ENCODE results near the gene L2HGDH.
"Not testable (repeated sequence)": the region's sequence is repeated elsewhere in the genome, so short reads cannot be mapped to it uniquely, and the experiment has no call there.

Gene L2HGDH

DNA sequence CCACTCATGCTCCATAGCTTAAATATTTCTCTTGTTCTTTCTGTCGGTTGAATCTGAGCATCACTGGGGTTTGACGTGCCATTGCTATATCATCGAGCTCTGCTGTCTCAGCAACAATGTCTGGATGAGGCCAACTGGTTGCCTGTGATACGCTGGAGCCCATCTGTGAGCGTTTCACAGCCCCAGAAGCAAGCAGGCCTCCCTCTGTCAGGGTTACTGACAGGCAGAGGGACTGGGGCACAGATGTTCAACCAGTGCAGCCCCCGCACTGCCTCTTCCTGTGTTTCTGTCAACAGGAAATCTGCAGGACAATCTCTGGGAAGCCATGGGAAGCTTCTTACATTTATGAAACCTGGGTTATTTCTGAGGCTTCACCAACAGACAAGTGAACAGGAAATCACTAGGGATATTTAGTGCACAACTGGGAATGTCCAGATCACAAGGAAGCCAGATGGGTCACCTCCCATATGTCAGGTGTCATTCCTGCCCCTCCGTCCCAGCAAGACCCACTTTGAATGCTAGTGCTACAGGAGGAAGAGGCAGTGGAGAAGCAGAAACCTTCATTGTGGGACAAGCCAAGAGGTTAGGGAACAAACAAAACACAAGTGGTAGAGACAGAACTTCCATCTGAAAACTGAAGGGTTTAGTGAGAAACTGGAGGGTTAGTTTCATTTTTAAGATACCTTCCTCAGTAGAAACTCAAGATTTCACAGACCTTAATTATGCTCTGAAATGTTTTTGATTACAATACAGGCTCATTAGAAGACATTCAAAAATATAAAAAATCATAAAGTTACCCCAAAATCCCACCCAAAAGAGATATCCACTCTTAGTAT is 24.2 kb upstream of the L2HGDH start:
- Histone ChIP-seq H3K9me3 (ENCODE audit: control insufficient read depth, low read depth, low read length) (no peaks in the 10 kb centered on the region), H3K9ac (ENCODE audit: low read length) (peak overlapping the region; percentile 44), H3K27me3 (ENCODE audit: control insufficient read depth, insufficient read depth, low read length) (no peaks in the 10 kb centered on the region), H3K4me1 (ENCODE audit: control insufficient read depth, low read depth, low read length) (peaks cover 17% of the 10 kb centered on the region), H3K4me3 (ENCODE audit: low read length) (no peak overlapping the region), H3K27ac (ENCODE audit: low read length) (peak overlapping the region; percentile 90), H3K36me3 (ENCODE audit: control insufficient read depth, low read depth, low read length) (no peaks in the 10 kb centered on the region)

DNA sequence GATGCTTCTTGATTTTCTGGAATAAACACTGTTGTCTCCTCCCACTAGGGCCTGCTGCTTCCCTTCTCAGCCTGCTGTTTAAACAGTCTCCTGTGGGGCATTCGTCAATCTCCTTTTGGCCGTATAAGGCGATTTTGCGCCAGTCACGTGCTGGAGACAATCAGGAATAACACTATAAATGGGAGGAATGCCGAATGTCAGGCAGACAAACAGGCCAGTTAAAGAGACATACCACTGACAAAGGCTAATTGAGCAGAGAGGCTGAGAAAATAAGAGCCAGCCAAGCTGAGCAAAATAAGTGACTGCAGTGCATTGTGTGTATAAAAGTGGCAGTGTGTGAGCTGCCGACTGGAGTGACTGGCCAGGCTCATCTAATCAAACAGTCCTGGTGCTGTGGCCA is 23.4 kb upstream of the L2HGDH start:
- Histone ChIP-seq H3K4me1 (ENCODE audit: control insufficient read depth, low read depth, low read length) (peaks cover 17% of the 10 kb centered on the region), H3K27me3 (ENCODE audit: control insufficient read depth, insufficient read depth, low read length) (no peaks in the 10 kb centered on the region), H3K27ac (ENCODE audit: low read length) (peak overlapping the region; percentile 90), H3K4me3 (ENCODE audit: low read length) (peak overlapping the region; percentile 12), H3K36me3 (ENCODE audit: control insufficient read depth, low read depth, low read length) (no peaks in the 10 kb centered on the region), H3K9me3 (ENCODE audit: control insufficient read depth, low read depth, low read length) (no peaks in the 10 kb centered on the region), H3K9ac (ENCODE audit: low read length) (peak overlapping the region; percentile 44)

DNA sequence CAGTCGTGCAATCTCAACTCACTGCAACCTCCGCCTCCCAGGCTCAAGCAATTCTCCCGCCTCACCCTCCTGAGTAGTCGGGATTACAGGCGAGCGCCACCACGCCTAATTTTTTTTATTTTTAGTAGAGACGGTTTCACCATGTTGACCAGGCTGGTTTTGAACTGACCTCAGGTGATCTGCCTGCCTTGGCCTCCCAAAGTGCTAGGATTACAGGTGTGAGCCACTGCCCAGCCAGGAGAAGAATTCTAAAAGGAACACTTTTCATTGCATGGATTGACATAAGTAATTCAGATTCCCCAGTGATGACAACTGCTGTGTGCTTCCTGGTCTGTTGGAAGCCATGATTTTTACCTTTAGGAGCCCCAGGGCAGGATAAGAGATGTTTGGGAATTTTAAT is 22.2 kb upstream of the L2HGDH start:
- no peak overlapping the region for H3K4me3 ChIP-seq (ENCODE audit: low read length)
- H3K36me3 ChIP-seq (ENCODE audit: control insufficient read depth, low read depth, low read length), result no peaks in the 10 kb centered on the region
- peak overlapping the region; percentile 39 for H3K27ac ChIP-seq (ENCODE audit: low read length)
- H3K4me1 ChIP-seq (ENCODE audit: control insufficient read depth, low read depth, low read length), result peaks cover 17% of the 10 kb centered on the region
- no peaks in the 10 kb centered on the region for H3K27me3 ChIP-seq (ENCODE audit: control insufficient read depth, insufficient read depth, low read length)
- H3K9me3 ChIP-seq (ENCODE audit: control insufficient read depth, low read depth, low read length), result no peaks in the 10 kb centered on the region
- H3K9ac ChIP-seq (ENCODE audit: low read length), result no peak overlapping the region

DNA sequence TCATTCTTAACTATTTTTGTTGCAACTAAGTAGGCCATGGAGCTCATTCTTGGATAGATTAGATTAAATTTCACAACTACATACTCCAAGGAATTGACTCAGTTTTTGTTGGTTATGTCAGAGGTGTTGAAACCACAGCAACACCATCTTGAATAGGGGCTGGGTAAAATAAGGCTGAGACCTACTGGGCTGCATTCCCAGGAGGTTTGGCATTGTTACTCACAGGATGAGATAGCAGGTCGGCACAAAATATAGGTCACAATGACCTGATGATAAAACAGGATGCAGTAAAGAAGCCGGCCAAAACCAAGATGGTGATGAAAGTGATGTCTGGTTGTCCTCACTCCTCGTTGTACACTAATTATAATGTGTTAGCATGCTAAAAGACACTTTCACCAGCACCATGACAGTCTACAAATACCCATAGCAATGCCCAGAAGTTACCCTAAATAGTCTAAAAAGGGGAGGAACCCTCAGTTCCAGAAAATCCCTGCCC is 21.0 kb upstream of the L2HGDH start:
- Histone ChIP-seq H3K4me1 (ENCODE audit: control insufficient read depth, low read depth, low read length) (peaks cover 17% of the 10 kb centered on the region), H3K9ac (ENCODE audit: low read length) (no peak overlapping the region), H3K36me3 (ENCODE audit: control insufficient read depth, low read depth, low read length) (no peaks in the 10 kb centered on the region), H3K27me3 (ENCODE audit: control insufficient read depth, insufficient read depth, low read length) (no peaks in the 10 kb centered on the region), H3K4me3 (ENCODE audit: low read length) (no peak overlapping the region), H3K27ac (ENCODE audit: low read length) (no peak overlapping the region), H3K9me3 (ENCODE audit: control insufficient read depth, low read depth, low read length) (no peaks in the 10 kb centered on the region)

DNA sequence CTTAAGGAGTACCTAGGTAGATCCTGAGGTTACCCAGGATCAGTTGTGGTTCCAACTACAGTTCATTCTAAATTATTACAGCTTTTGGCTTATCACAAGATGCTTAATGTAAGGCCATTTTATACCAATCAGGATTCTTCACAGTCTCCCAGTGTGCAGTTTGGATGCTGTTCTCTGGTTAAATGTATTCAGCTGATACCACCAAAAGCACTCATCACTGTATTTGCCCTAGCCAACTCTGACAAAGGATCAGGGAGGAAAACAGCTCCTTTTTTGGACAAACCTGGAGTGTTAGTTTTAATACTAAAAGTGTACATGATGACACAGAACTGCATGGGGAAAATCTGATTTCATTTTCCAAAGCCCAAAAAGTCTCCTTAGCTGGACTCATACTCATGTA is 19.6 kb upstream of the L2HGDH start:
- H3K4me1 ChIP-seq (ENCODE audit: control insufficient read depth, low read depth, low read length), result peaks cover 17% of the 10 kb centered on the region
- H3K9ac ChIP-seq (ENCODE audit: low read length), result no peak overlapping the region
- H3K36me3 ChIP-seq (ENCODE audit: control insufficient read depth, low read depth, low read length), result peaks cover 1% of the 10 kb centered on the region
- no peaks in the 10 kb centered on the region for H3K27me3 ChIP-seq (ENCODE audit: control insufficient read depth, insufficient read depth, low read length)
- no peaks in the 10 kb centered on the region for H3K9me3 ChIP-seq (ENCODE audit: control insufficient read depth, low read depth, low read length)
- no peak overlapping the region for H3K27ac ChIP-seq (ENCODE audit: low read length)
- H3K4me3 ChIP-seq (ENCODE audit: low read length), result no peak overlapping the region

DNA sequence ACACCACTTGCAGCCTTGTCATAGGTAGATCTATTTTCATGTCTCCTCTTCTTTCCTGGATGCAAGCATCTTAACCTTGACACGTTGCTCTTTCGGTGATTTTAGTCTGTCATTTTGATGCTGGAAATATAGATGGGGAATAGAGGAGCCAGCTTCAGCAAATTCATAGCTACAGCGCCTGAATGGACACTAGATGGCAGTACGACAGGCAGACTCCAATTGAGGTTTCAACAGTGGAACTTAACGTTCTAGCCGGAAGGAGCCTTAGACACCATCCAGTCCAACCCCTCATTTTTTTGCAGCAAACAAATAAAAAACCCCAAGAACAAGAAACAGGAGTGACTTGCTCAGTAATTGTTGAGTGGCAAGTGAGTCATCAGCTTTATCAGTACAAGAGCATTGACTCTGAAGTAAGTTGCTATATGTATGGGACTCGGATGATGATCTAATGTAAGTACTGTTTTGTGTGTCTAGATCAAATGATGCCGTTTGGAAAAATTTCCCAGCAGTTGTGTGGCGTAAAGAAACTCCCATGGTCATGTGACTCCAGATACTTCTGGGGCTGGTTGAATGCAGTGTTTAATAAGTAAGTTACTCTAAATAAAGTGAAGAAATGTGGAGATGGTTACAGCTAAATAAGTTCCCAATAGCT is 9.1 kb upstream of the L2HGDH start:
- H3K4me1 ChIP-seq (ENCODE audit: control insufficient read depth, low read depth, low read length), result no peaks in the 10 kb centered on the region
- H3K27ac ChIP-seq (ENCODE audit: low read length), result no peak overlapping the region
- H3K36me3 ChIP-seq (ENCODE audit: control insufficient read depth, low read depth, low read length), result peaks cover 11% of the 10 kb centered on the region
- H3K4me3 ChIP-seq (ENCODE audit: low read length), result no peak overlapping the region
- H3K9me3 ChIP-seq (ENCODE audit: control insufficient read depth, low read depth, low read length), result no peaks in the 10 kb centered on the region
- H3K27me3 ChIP-seq (ENCODE audit: control insufficient read depth, insufficient read depth, low read length), result no peaks in the 10 kb centered on the region
- no peak overlapping the region for H3K9ac ChIP-seq (ENCODE audit: low read length)

DNA sequence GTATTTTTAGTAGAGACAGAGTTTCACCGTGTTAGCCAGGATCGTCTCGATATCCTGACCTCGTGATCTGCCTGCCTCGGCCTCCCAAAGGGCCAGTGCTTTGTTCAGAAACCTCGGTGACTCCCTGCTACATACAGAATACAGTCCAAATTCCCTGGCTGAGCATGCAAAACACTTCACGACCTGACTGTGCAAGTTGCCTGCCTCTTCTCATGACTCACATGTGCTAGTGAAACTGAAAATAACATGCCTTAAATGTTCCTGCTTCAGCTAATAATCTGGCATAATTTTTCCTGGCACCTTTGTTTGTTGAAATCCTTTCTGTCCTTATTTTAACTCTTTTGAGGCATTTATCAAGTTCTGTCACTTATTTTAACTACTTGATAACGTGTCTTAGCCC is 8.3 kb upstream of the L2HGDH start:
- no peaks in the 10 kb centered on the region for H3K27me3 ChIP-seq (ENCODE audit: control insufficient read depth, insufficient read depth, low read length)
- no peak overlapping the region for H3K4me3 ChIP-seq (ENCODE audit: low read length)
- no peak overlapping the region for H3K27ac ChIP-seq (ENCODE audit: low read length)
- no peaks in the 10 kb centered on the region for H3K9me3 ChIP-seq (ENCODE audit: control insufficient read depth, low read depth, low read length)
- H3K36me3 ChIP-seq (ENCODE audit: control insufficient read depth, low read depth, low read length), result peaks cover 8% of the 10 kb centered on the region
- no peak overlapping the region for H3K9ac ChIP-seq (ENCODE audit: low read length)
- H3K4me1 ChIP-seq (ENCODE audit: control insufficient read depth, low read depth, low read length), result no peaks in the 10 kb centered on the region

DNA sequence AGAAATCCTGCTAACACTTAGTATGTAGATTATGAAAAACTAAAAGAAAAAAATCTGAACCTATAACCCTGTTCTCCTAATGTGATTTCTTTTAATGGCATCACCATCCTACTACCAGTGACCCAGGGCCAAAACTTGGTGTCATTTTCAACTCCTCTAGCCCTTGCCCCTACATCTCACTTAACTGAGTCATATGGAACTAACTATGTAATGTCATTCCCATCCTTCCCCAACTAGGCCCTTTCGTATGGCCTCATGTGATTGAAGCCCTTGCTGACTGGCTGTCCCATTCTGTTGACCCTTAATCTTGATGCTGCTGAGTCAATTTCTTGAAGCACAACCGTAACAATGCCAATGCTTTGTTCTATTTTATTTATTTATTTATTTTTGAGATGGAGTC is 7.7 kb upstream of the L2HGDH start:
- Histone ChIP-seq H3K27ac (ENCODE audit: low read length) (no peak overlapping the region), H3K4me1 (ENCODE audit: control insufficient read depth, low read depth, low read length) (no peaks in the 10 kb centered on the region), H3K4me3 (ENCODE audit: low read length) (no peak overlapping the region), H3K9ac (ENCODE audit: low read length) (no peak overlapping the region), H3K27me3 (ENCODE audit: control insufficient read depth, insufficient read depth, low read length) (no peaks in the 10 kb centered on the region), H3K36me3 (ENCODE audit: control insufficient read depth, low read depth, low read length) (peaks cover 8% of the 10 kb centered on the region), H3K9me3 (ENCODE audit: control insufficient read depth, low read depth, low read length) (no peaks in the 10 kb centered on the region)

DNA sequence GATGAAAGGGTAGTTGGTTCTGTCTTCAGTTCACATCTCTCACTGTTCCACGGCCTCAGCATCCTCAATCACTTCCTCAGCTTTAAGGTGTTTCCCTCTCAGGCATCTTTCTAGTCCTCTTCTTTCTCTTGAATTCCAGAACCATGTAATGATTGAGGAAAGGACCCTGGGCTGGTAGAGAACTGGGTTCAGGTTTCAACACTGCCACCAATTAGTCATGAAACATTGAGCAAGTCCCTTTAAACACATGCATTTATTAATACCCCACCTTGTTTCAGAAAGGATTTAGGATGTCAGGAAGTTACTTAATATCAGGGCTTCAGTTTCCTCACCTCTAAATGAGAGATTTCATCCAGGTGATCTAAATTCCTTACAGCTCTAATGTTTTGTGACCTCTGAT is 7.3 kb upstream of the L2HGDH start:
- H3K4me3 ChIP-seq (ENCODE audit: low read length), result no peak overlapping the region
- no peaks in the 10 kb centered on the region for H3K27me3 ChIP-seq (ENCODE audit: control insufficient read depth, insufficient read depth, low read length)
- H3K27ac ChIP-seq (ENCODE audit: low read length), result no peak overlapping the region
- H3K4me1 ChIP-seq (ENCODE audit: control insufficient read depth, low read depth, low read length), result no peaks in the 10 kb centered on the region
- H3K9me3 ChIP-seq (ENCODE audit: control insufficient read depth, low read depth, low read length), result no peaks in the 10 kb centered on the region
- H3K36me3 ChIP-seq (ENCODE audit: control insufficient read depth, low read depth, low read length), result peaks cover 4% of the 10 kb centered on the region
- H3K9ac ChIP-seq (ENCODE audit: low read length), result no peak overlapping the region

DNA sequence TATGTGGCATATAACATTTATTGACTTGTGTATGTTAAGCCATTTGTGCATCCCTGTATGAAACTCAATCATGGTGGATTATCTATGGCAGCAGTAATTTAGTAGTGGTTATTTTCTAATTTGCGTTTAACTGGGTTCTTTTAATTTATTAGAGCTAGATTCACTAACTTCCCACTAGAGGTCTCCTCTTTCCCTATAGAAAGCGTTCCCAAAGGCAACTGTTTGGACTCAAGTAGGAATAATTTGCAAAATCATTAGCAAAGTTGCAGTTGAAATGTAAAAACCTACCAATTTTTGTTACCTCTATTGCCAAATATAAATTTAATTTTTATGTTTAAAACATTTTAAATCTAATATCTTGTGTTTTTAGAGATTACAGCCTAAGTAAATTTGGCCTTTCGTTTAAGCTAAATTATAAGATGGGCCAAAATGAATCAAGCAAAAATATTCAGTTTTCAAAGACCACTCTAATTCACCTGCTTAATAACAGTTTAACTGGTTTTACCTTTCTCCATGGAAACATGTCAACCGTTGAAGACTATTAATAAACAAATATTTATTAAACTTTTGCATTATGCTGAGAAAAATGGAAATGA is 6.1 kb upstream of the L2HGDH start:
- Histone ChIP-seq H3K9ac (ENCODE audit: low read length) (no peak overlapping the region), H3K4me1 (ENCODE audit: control insufficient read depth, low read depth, low read length) (peaks cover 4% of the 10 kb centered on the region), H3K4me3 (ENCODE audit: low read length) (no peak overlapping the region), H3K9me3 (ENCODE audit: control insufficient read depth, low read depth, low read length) (no peaks in the 10 kb centered on the region), H3K27me3 (ENCODE audit: control insufficient read depth, insufficient read depth, low read length) (no peaks in the 10 kb centered on the region), H3K36me3 (ENCODE audit: control insufficient read depth, low read depth, low read length) (peaks cover 3% of the 10 kb centered on the region), H3K27ac (ENCODE audit: low read length) (no peak overlapping the region)

DNA sequence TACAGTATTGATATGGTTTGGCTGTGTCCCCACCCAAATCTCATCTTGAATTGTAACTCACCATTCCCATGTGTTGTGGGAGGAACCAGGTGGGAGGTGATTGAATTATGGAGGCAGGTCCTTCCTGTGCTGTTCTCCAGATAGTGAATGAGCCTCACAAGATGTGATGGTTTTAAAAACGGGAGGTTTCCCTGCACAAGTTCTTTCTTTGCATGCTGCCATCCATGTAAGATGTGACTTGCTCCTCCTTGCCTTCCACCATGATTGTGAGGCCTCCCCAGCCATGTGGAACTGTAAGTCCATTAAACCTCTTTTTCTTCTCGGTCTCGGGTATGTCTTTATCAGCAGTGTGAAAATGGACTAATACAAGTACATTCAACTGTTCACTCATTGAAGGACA is 2.1 kb upstream of the L2HGDH start:
- H3K4me3 ChIP-seq (ENCODE audit: low read length); H3K9me3 ChIP-seq (ENCODE audit: control insufficient read depth, low read depth, low read length); H3K36me3 ChIP-seq (ENCODE audit: control insufficient read depth, low read depth, low read length); H3K27me3 ChIP-seq (ENCODE audit: control insufficient read depth, insufficient read depth, low read length); H3K9ac ChIP-seq (ENCODE audit: low read length); H3K27ac ChIP-seq (ENCODE audit: low read length): not testable (repeated sequence)
- peaks cover 12% of the 10 kb centered on the region for H3K4me1 ChIP-seq (ENCODE audit: control insufficient read depth, low read depth, low read length)

All from iPS-18a (cell line).